Stimulated activated CD4-positive, alpha-beta T cell treated with anti-CD3 and anti-CD28 coated beads, Interleukin-2, amount 100 ng/mL, for 4 hours (primary cell): Measurements from ENCODE around the gene SMIM5.
"Not testable (repeated sequence)": the region's sequence is repeated elsewhere in the genome, so short reads cannot be mapped to it uniquely, and the experiment has no call there.

Experiments used
- DNase-seq: peaks from one replicate; pipeline ENCODE4 v3.0.0-alpha.2; 2020; ENCODE audit warnings: low read depth

SMIM5 gene

DNA sequence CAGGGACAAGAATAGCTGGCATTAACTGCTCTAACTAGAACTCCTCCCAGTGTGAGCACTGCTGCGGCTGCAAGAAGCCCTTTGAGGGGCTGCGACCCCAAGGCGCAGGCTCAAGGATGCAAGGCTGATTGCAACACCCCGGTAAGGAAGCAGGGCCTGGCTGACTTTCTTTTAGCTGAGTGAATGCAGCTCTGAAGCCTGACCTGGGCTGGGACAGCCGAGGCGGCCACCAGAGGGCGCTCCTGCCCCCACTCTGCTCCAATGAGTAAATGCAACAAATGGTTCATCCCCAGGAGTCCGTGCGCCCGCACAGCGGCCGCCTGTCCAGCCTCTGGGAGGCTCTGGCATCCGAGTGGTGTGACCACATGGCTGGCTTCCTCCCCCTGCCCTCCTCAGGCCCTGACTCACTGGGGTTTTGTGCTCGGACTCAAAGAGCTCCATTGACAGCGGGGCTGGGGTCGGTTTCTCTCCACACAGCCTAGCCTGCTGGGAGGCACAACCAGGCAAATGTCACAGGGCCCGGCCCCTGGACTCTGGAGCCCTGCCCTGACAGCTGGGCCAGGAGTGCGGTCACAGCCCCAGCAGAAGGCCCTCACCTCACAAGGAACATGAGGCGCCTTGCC, at the start of gene SMIM5:
SMIM5 (plus strand) TSS at position 572 of the 623 bp plus-strand sequence. CDS start 6,768 bp downstream, outside the sequence.
- peak; percentile 71 for DNase-seq

DNA sequence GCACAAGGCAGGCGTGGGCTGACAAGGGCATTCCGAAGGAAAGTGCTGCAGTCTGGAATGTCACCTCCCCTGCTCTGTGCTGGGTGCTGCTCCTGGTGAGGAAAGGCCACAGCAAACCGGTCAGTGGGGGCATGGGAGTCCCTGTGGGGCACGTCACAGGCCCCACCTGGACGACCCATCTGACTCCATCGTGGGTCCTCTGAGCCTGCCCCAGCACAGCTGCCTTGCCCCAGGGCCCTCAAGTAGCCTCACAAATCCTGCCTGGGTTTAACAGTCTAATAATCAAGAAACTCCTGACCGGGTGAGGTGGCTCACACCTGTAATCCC, 48.4 kb upstream of the SMIM5 start:
- DNase-seq: no peak

- peak; percentile 52 for DNase-seq
Measured at GRCh38 chr17:75587675-75588595, 45.3 kb upstream of the SMIM5 start, which contains the start of gene MYO15B. TSS of gene MYO15B (plus strand) at chr17:75587800. CDS start at chr17:75588058, 258 bp downstream.

DNA sequence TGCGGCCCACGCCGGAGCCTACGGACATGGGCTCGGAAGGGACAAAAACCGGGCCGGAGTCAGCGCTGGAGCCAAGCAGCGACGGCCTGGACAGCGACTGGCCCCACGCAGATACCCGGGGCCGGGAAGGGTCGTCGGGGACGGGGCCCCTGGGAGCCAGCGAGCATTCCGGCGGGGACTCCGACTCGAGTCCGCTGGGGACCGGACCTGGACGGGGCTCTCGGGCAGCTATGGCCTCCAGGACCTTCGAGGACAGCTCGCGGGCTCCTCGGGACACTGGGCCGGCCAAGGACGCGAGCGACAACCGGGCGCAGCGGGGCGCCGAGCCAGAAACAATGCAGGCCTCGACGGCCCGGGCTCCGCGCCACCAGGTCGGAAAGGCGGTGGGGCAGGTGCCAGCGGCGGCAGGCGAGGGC, 44.6 kb upstream of the SMIM5 start:
- DNase-seq: no peak

DNA sequence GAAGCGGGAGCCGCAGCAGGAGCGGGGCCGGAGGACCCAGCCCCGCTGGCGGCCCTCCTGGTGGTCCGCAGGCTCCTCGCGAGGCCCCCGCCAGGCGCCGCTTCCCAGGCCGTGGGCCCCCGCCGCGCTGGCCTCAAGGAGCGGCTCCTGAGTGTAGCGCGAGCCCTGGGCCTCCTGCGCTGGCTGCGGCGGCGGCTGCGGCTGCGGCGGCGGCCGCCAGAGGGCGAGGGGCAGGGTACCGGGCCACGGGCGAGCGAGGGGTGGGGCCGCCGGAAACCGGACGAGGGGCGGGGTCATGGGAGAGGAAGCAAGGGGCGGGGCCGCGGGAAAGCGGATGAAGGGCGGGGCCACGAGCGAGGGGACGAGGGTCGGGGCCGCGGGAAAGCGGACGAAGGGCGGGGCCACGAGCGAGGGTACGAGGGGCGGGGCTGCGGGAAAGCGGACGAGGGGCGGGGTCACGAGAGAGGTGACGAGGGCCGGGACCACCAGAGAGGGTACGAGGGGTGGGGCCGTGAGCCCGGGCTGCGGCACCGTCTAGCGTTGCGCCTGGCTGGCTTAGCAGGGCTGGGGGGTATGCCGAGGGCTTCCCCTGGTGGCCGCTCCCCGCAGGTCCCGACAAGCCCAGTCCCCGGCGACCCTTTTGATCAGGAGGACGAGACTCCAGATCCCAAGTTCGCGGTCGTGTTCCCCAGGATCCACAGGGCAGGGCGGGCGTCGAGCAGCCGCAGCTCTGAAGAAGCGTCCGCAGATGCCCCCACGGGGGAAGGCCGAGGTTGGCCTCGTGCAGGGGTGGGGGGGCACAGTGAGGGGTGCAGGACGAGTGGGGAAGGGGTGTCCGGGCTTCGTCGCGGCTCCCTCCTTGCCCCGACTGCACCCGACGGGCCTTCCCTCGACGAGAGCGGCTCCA, 44.0 kb upstream of the SMIM5 start:
- peak; percentile 97 for DNase-seq

- no peak for DNase-seq
Measured at GRCh38 chr17:75589919-75590303, 43.3 kb upstream of the SMIM5 start.

- no peak for DNase-seq
Measured at GRCh38 chr17:75590314-75590761, 42.9 kb upstream of the SMIM5 start.

DNA sequence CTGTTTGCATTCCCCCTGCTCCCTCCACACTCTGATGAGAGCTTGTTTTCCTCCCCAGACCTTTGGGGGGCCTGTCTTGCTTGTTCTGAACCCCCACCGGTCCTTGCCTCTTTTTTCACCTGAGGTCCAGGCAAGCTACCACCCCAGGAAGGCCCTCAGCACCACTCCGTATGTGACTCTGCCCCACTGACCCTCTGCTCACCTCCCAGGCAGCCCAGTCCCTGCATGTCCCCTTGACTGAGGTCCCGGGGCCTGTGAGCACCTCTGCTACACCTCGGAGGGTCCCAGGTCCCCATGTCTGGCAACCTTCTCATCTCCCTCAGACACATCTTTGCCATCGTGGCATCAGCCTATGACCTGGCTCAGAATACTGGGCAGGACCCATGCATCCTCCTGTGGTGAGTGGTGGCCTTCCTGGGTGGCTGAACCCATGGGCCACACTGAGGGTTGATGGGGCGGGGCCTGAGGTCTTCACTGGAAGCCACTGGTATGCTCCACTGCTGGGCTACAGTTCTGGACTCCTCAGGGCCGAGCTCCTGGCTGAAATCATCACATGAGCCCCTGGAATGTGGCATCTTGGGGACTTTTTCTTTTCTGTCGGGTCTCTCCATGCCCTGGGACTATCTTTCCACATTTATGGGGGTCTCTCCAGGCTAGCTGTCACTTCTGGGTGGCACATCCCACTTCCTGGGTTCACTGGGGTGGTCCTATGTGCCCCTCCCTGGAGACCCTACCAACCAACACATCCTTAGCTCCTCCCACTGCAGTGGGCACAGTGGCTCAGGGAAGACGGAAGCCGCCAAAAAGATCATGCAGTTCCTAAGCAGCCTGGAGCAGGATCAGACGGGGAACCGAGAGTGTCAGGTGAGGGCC, 42.1 kb upstream of the SMIM5 start:
- no peak for DNase-seq

DNA sequence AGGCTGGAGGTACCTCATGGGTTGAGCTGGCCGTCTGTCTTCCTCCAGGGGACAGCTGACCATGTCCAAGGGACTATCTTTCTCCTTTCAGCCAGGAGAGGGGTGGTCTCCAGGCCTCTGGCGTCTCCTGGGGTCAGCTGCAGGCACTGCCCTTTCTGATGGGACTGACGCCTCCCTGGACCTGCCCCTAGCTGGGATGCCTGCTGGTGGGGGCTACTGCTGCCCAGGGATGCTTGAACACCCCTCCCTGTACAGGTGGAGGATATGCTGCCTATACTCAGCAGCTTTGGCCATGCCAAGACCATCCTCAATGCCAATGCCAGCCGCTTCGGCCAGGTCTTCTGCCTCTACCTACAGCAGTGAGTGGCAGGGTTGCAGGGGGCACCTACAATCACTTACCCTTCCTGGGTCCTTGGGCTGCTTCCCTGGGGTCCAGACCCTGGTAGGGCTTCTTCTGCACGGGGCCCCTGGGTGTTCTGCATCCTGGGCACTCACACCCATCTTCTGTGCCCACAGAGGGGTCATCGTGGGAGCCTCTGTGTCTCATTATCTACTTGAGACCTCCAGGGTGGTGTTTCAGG, 41.4 kb upstream of the SMIM5 start:
- DNase-seq: no peak

GRCh38 chr17:75592348-75593020, 40.8 kb upstream of the SMIM5 start:
- DNase-seq: no peak

GRCh38 chr17:75593430-75593829, 39.8 kb upstream of the SMIM5 start:
- not testable (repeated sequence) for DNase-seq

DNA sequence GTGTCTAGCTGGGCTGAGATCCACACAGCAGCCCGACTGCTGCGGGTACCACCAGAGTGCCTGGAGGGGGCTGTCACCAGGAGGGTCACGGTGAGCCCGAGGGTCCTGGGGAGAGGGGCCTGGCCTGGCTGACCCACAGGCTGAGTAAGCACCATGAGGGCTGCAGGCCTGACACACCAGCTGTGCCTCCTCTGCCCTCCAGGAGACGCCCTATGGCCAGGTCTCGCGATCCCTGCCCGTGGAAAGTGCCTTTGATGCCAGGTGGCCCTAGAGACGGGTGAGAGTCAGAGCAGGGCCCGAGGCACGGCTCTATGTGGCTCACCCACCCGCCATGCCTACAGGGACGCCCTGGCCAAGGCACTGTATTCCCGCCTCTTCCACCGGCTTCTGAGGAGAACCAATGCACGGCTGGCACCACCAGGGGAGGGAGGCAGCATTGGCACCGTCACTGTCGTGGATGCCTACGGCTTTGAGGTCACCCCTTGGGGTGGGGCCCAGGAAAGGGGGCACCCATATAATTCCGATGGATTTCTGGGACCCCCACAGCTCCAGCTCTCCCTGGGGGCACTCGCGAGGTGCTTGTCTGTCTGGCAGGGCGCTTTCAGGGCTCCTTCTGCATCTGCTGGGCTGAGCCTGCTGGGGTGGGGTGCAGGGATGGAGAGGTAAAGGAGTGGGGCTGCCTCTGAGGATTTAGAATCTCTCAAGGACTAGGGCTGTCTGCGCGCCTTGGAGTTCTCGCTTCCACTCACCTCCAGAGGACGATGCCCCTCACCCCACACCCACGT, 38.5 kb upstream of the SMIM5 start:
- DNase-seq: no peak

DNA sequence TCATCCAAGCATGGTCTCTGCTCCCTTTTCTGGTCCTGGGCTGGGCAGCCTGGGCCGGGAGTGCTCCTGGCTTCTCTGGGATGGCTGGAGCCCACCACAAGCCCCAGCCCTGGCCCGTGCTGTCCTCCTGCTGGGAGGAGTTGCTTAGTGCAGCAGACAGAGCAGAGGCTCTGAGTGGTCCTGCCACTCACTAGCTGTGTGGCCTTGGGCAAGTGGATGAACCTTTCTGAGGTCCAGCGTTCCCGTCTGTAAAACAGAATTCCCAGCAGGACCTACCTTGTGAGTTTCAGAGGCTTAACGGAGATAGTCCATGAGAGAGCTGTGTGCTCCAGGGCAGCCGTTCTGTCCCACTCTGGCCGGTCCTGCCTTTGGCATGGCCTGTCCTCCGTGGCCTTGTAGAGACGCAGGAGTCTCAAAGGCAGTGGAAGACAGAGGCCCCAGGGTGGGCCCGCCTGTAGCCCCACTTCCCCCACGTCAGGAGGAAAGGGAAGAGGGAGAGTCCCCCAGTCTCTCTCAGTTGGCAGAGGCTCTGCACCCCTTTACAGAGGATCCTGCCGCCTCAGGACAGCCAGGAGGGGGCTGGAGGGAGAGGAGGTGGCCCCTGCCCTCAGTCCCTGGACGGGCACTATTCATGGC, 37.8 kb upstream of the SMIM5 start:
- DNase-seq: no peak

GRCh38 chr17:75595920-75596313, 37.3 kb upstream of the SMIM5 start:
- DNase-seq: no peak

DNA sequence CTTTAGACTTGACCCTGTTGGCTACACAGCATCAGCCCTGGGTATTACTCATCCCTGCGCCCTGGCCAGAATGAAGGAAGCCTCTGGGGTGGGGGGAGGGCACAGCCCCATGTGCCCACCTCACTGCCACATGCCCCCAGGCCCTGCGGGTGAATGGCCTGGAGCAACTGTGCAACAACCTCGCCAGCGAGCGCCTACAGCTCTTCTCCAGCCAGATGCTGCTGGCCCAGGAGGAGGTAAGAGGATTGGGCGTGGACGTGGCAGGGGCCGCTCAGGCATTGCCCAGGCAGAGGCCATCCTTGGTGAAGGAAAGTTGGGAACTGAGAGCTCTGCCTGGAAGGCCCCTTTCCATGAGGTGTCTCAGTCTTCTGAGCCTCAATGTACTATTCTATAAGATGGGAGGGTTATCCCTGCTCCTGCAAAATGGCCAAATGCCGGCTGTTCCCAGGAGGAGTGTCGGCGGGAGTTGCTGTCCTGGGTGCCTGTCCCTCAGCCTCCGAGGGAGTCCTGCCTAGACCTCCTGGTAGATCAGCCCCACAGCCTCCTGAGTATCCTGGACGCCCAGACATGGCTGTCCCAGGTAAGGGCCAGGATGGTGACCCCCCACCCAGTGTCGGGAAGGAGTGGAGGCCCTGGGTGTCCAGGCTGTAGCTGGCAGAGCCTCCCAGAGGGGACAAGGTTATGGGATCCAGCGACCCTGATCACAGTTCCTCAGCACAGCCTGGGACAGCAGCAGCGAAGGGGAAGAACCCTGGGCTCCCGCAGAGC, 36.7 kb upstream of the SMIM5 start:
- no peak for DNase-seq

- no peak for DNase-seq
Measured at GRCh38 chr17:75601057-75601987, 31.9 kb upstream of the SMIM5 start.

DNA sequence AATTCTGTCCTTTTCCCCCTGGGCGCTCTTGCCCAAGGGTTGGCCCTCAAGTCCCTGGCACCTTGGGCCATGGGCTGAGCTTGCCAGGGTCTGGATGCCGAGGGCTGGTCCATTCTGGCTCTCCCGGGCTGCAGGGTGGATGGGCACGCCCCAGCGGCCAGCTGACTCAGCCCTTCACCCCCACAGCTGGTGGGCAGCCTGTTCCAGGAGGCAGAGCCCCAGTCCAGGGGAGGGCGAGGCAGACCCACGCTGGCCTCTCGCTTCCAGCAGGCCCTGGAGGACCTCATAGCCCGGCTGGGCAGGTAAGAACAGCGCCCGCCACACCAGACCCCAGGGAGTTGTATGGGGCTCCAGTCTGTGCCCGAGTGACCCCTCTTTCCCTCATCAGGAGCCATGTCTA, 30.6 kb upstream of the SMIM5 start:
- no peak for DNase-seq
